Vagina (tissue), 2 donors: ENCODE results near the gene SNRPD1. TPM values are rescaled to one million over a fixed set of nuclear protein-coding genes. Genes with fewer than 3 reads are reported as not detected.

ENCODE experiments used
- DNase-seq, 2 donors: peaks; one replicate each; pipeline ENCODE4 v3.0.0-alpha.2; 2017; ENCODE audit errors: extremely low spot score in 2 of 2
- H3K27ac ChIP-seq: fragments of 200-600 bp; sonication (generic); one replicate; pipeline ENCODE4 v1.5.1; 2019
- H3K27me3 ChIP-seq: fragments of 200-600 bp; sonication (generic); one replicate; pipeline ENCODE4 v1.5.1; 2019
- H3K36me3 ChIP-seq, 2 donors: fragments of 200-600 bp; sonication (generic); one replicate each; pipeline ENCODE4 v1.5.1; 2017 to 2019
- H3K4me1 ChIP-seq: fragments of 200-600 bp; sonication (generic); one replicate; pipeline ENCODE4 v1.5.1; 2019
- H3K4me3 ChIP-seq, 2 donors: fragments of 200-600 bp; sonication (generic); 1 replicate in 1 of 2; 2 replicates in 1 of 2; pipeline ENCODE4 v1.5.1; 2016 to 2019
- H3K9me3 ChIP-seq: fragments of 200-600 bp; sonication (generic); one replicate; pipeline ENCODE4 v1.5.1; 2019
- CTCF ChIP-seq, 3 experiments: fragments of 450-650 bp in 2 of 3; fragments of 200-600 bp in 1 of 3; sonication (generic) in 1 of 3; IDR thresholded peaks; one replicate each; pipeline ENCODE4 v1.5.1; 2017 to 2019; ENCODE audit warnings: antibody characterized with exemption in 3 of 3, mild to moderate bottlenecking in 2 of 3, moderate library complexity in 2 of 3
- POLR2A ChIP-seq, 2 donors: fragments of 450-650 bp; IDR thresholded peaks; one replicate each; pipeline ENCODE4 v1.6.1; 2017; ENCODE audit warnings: antibody characterized with exemption in 2 of 2, mild to moderate bottlenecking in 2 of 2, moderate library complexity in 2 of 2
- POLR2AphosphoS5 ChIP-seq, 2 donors: sonication (generic); formaldehyde crosslinking; IDR thresholded peaks; one replicate each; pipeline ENCODE4 v1.9.0; 2017; ENCODE audit warnings: antibody characterized with exemption in 2 of 2, mild to moderate bottlenecking in 2 of 2, low read depth in 1 of 2; ENCODE audit not compliant: insufficient read depth in 1 of 2
- intact Hi-C: fragments of 100-400 bp; cut with DNase I; formaldehyde crosslinking; loops from one replicate; pipeline ENCODE4 v1.15.1; 2023
- microRNA-seq: library from miRNA; unstranded; fragments of <30 nt; microRNA quantifications from one replicate; pipeline ENCODE4, GENCODE V29; 2017; ENCODE audit warnings: borderline number of aligned reads, borderline replicate concordance
- small RNA-seq: library from RNA; depleted of rRNA; stranded (forward); fragments of <200 nt; gene quantifications from one replicate; pipeline ENCODE3, GENCODE V24; 2016
- total RNA-seq: library from RNA; depleted of rRNA; stranded (reverse); fragments of >200 nt; gene quantifications from one replicate; pipeline ENCODE4 v1.2.3, GENCODE V29; 2016

The SNRPD1 gene
- total RNA-seq, 1 donor from 2014 or later: 4.4 TPM

- intact Hi-C loops: no loop called here
- Histone ChIP-seq H3K27me3 (no peaks in the 10 kb centered on the region), H3K9me3 (no peaks in the 10 kb centered on the region), H3K4me1 (peaks cover 8% of the 10 kb centered on the region), H3K27ac (no peak overlapping the region), H3K4me3 (no peak overlapping the region), H3K36me3 (no peaks in the 10 kb centered on the region)
- DNase-seq: no peak
- no peak for TF ChIP-seq POLR2A (IDR thresholded peaks at IDR 0.05)
- TF ChIP-seq CTCF (IDR thresholded peaks at IDR 0.05): no peak
- TF ChIP-seq POLR2AphosphoS5 (IDR thresholded peaks at IDR 0.05; ENCODE audit: insufficient read depth in 1 of 2, low read depth in 1 of 2): no peak
Observed at GRCh38 chr18:21678859-21679258, 66.7 kb downstream of the SNRPD1 start.

GRCh38 chr18:21680161-21680560 lies 68.0 kb downstream of the SNRPD1 start:
- no peaks in the 10 kb centered on the region for H3K9me3 ChIP-seq
- TF ChIP-seq POLR2AphosphoS5 (IDR thresholded peaks at IDR 0.05; ENCODE audit: insufficient read depth in 1 of 2, low read depth in 1 of 2) (no peak), POLR2A (IDR thresholded peaks at IDR 0.05) (no peak), CTCF (IDR thresholded peaks at IDR 0.05) (no peak)
- no peak for DNase-seq
- H3K27me3 ChIP-seq: no peaks in the 10 kb centered on the region
- intact Hi-C loops: no loop called here
- no peak overlapping the region for H3K27ac ChIP-seq
- H3K4me3 ChIP-seq: no peak overlapping the region
- H3K4me1 ChIP-seq: peaks cover 8% of the 10 kb centered on the region
- no peaks in the 10 kb centered on the region for H3K36me3 ChIP-seq

- H3K27ac ChIP-seq: peak overlapping the region; percentile 75
- peaks cover 13% of the 10 kb centered on the region for H3K4me1 ChIP-seq
- no peak for DNase-seq
- TF ChIP-seq CTCF (IDR thresholded peaks at IDR 0.05): no peak
- peak in 1 of 2 donors; percentile 52 for TF ChIP-seq POLR2AphosphoS5 (IDR thresholded peaks at IDR 0.05; ENCODE audit: insufficient read depth in 1 of 2, low read depth in 1 of 2)
- no peak for TF ChIP-seq POLR2A (IDR thresholded peaks at IDR 0.05)
- H3K9me3 ChIP-seq: no peaks in the 10 kb centered on the region
- H3K4me3 ChIP-seq: peak overlapping the region; percentile 36 to 46
- intact Hi-C loops: no loop called here
- H3K27me3 ChIP-seq: no peaks in the 10 kb centered on the region
- no peaks in the 10 kb centered on the region for H3K36me3 ChIP-seq
Observed at GRCh38 chr18:21682371-21683051, 70.4 kb downstream of the SNRPD1 start.

Small RNAs within 50 kb of the gene (microRNA-seq; reads per million reads assigned to microRNA genes)
- 7.7 reads per million, percentile 17 among the genes with 10 or more reads in this experiment for gene MIR320C1

Small RNAs within 50 kb of the gene (small RNA-seq; reads per million reads assigned to genes)
- gene MIR320C1: not detected

Other genes starting within 250 kb of the SNRPD1 start
- 16.0 TPM for gene ESCO1, start 11.6 kb upstream of the SNRPD1 start, total RNA-seq
- gene ABHD3, start 92.5 kb downstream of the SNRPD1 start, total RNA-seq: 21.1 TPM
- gene MIB1, start 128.5 kb downstream of the SNRPD1 start, total RNA-seq: 21.6 TPM